ENCODE data around the gene CLEC18A.
"Not testable (repeated sequence)": the region's sequence is repeated elsewhere in the genome, so short reads cannot be mapped to it uniquely, and the experiment has no call there.

Gene CLEC18A

GRCh38 chr16:69930117-69930776 lies 20.9 kb upstream of the CLEC18A start:
- DNase-seq (ENCODE audit: low spot score) = peak; percentile 87

DNA sequence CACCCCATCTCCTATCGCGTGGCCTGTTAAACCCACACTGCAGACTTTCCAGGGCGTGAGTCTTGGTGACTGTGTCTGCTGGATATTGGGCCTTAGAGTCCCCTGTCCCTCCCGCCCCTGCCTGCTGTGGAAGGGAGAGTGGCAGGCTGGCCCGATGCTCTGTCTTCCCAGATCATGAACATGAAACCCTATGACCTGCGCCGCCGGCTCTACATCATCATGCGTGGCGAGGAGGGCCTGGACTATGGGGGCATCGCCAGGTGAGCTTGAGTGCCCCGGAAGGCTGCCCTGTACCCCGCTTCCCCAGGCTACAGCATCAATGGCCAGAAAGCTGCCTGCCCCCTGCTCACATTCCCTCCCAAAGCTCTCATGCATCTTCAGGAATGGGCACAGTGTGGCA lies 19.5 kb upstream of the CLEC18A start:
- no peak for DNase-seq (ENCODE audit: low spot score)

DNA sequence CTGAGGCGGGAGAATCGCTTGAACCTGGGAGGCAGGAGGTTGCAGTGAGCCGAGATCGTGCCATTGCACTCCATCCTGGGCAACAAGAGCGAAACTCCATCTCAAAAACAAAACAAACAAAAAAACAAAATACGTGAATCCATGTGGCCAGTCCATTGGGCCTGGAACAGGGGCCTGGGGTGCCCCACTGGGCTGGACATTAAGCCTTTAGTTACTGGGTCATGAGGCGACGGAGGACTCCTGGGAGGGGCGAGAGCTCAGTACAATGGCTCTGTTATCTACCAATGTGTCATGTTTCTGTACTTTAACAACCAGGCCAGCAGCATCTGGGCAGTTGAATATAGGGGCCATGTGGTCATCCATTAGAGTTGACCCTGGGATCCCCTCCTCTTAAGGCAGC lies 18.9 kb upstream of the CLEC18A start:
- no peak for DNase-seq (ENCODE audit: low spot score)

- DNase-seq (ENCODE audit: low spot score) = no peak
These were observed 18.3 kb upstream of the CLEC18A start for GRCh38 chr16:69932691-69933392.

DNA sequence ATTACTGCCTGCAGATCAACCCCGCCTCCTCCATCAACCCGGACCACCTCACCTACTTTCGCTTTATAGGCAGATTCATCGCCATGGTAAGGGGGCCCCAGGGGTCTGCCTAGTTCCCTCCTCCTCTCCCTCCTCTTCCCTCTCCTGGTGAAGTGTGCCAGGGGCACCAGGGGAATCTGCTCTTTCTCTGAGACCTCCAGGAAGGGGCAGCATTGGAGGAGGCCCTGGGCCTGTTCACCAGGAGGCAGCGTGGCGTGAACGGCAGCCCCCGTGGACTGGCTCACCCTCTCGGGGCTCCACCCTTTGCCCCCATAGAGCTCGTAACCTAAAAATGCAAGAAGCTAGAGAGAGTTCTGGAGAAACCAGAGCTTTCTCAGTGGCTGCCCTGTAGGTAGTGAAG lies 17.1 kb upstream of the CLEC18A start:
- no peak for DNase-seq (ENCODE audit: low spot score)

- DNase-seq (ENCODE audit: low spot score) = no peak
These were observed 16.4 kb upstream of the CLEC18A start for GRCh38 chr16:69934751-69935150.

DNA sequence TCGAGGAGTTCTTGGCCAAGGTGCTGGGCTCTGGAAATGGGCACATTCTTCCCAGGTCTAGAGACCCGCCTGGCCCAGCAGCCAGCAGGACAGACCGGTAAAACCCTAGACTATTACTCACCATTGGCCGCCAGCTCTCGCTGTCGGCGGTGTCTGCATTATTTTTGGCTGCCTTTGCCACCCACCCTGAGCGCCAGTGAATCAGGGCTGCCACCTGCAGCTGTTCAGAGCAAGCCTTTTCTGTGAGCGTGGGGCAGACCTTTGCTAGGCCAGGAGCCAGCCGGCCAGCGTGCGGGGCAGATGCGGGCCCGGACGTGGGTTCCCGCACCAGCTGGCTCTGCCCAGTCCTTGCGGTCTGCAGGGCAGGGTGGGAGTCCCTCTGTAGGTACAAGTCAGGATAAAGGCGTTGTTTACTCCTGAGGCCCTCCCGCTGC lies 15.8 kb upstream of the CLEC18A start:
- DNase-seq (ENCODE audit: low spot score) = no peak

DNA sequence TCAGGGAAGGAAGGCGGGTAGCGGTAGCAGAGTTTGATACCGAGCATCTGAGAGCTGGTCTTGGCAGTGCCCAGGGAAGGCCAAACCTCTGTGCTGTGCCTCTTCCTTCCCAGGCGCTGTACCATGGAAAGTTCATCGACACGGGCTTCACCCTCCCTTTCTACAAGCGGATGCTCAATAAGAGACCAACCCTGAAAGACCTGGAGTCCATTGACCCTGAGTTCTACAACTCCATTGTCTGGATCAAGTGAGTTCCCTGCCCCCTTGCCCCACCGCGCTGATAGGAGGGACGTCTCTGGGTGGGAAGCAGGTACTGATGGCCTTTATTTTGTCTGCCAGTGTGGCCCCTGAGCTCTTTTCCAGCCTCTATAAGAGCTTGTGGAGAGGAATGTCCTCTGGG lies 15.4 kb upstream of the CLEC18A start:
- no peak for DNase-seq (ENCODE audit: low spot score)

GRCh38 chr16:69936252-69936651 lies 14.9 kb upstream of the CLEC18A start:
- DNase-seq (ENCODE audit: low spot score) = no peak

GRCh38 chr16:69936751-69937211 lies 14.4 kb upstream of the CLEC18A start:
- no peak for DNase-seq (ENCODE audit: low spot score)

DNA sequence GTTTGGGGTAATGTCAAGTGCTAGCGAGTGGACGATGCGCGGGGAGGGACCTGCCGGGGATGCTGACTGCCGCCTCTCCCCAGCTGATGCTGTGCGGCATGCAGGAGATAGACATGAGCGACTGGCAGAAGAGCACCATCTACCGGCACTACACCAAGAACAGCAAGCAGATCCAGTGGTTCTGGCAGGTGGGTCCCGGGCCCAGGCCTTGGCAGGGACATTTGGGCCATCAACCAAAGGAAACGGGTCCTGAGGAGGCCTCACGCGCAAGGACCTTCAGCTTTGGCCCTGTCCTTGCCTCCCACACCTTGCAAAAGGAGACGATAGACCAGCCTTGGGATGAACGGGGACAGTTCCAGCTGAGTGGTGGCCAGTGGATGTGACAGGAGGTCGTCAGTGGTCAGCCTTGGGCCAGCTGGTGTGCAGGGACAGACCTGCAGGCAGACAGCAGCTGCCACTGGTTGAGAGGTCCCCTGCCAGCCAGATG lies 13.6 kb upstream of the CLEC18A start:
- DNase-seq (ENCODE audit: low spot score) = no peak

DNA sequence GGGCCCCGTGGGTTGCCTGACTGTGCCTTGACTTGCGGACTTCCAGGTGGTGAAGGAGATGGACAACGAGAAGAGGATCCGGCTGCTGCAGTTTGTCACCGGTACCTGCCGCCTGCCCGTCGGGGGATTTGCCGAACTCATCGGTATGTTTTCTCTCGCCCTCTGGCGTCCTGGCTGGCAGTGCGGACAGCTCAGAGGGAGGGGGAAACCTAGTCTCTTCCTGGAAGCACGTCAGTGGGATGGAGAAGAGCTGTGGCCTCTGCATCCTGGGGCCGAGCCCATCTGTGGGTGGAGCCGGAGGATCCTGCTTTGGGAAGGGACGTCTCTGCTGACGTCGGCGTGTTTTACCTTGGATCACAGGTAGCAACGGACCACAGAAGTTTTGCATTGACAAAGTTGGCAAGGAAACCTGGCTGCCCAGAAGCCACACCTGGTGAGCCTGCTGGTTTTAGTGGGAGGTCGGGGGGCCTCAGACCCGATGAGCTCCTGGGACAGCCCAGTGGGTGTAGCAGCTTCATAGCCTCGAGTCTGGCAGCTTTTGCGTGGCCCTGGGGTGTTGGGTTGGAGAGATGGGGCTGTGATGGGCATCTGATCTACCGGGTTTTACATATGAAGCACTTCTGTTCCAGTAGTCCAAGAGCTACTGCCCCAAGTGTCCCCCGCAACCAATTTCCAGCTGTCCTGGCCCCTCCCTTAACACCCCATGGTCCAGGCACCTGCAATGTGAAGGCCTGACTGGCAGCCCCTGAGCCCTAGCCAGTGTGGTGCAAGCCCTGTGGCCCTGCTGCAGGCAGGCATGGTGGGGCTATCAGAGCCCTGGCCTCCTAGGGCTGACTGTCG lies 11.9 kb upstream of the CLEC18A start:
- DNase-seq (ENCODE audit: low spot score) = no peak

DNA sequence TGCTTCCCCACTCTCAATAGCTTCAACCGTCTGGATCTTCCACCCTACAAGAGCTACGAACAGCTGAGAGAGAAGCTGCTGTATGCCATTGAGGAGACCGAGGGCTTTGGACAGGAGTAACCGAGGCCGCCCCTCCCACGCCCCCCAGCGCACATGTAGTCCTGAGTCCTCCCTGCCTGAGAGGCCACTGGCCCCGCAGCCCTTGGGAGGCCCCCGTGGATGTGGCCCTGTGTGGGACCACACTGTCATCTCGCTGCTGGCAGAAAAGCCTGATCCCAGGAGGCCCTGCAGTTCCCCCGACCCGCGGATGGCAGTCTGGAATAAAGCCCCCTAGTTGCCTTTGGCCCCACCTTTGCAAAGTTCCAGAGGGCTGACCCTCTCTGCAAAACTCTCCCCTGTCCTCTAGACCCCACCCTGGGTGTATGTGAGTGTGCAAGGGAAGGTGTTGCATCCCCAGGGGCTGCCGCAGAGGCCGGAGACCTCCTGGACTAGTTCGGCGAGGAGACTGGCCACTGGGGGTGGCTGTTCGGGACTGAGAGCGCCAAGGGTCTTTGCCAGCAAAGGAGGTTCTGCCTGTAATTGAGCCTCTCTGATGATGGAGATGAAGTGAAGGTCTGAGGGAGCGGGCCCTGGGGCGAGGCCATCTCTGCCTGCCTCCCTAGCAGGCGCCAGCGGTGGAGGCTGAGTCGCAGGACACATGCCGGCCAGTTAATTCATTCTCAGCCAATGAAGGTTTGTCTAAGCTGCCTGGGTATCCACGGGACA lies 11.1 kb upstream of the CLEC18A start:
- no peak for DNase-seq (ENCODE audit: low spot score)

- no peak for DNase-seq (ENCODE audit: low spot score)
These were observed 10.5 kb upstream of the CLEC18A start for GRCh38 chr16:69940676-69941075.

- peak; percentile 63 for DNase-seq (ENCODE audit: low spot score)
These were observed 9.7 kb upstream of the CLEC18A start for GRCh38 chr16:69941251-69942098.

DNA sequence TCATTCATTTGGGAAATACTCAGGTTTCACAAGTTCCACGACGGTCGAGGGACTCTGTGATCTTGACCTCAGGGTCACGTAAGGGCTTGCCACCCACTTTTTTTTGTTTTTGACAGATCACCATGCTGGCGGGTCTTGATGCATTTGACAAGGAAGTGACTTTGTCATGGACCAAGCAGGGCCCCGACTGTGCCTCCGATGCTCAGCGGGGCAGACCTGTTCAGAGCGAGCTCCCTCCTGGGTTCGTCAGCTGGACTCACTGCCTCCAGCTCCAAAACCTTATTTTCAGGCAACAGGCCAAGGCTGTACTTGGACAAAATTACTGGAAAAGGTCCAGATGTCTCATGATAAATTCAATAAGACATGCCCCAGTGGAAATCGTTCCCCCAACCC lies 9.0 kb upstream of the CLEC18A start:
- DNase-seq (ENCODE audit: low spot score) = no peak

DNA sequence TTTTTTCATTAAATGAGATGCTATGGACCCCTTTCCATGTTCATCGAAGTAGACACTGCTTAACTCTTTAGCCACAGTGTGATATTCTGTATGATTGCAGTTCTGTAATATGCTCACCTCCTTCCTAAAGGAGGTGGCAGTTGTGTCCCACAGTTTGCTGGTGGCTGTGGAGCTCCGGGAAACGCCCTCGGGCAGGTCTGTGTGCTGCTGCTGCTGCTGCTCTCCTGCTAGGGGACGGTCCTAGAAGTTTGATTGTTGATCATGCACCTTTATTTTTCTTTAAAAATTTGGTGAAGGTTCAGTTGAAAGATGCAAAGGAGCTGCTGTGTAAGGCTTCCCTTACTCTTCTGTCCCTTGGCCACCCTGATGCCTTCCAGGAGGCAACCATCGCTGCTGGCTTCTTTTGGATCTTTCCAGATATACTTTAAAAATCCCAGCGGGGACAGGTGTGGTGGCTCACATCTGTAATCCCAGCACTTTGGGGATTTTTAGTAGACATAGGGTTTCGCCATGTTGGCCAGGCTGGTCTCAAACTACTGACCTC lies 8.4 kb upstream of the CLEC18A start:
- DNase-seq (ENCODE audit: low spot score) = no peak

- not testable (repeated sequence) for DNase-seq (ENCODE audit: low spot score)
These were observed 7.7 kb upstream of the CLEC18A start for GRCh38 chr16:69943241-69944036.

DNA sequence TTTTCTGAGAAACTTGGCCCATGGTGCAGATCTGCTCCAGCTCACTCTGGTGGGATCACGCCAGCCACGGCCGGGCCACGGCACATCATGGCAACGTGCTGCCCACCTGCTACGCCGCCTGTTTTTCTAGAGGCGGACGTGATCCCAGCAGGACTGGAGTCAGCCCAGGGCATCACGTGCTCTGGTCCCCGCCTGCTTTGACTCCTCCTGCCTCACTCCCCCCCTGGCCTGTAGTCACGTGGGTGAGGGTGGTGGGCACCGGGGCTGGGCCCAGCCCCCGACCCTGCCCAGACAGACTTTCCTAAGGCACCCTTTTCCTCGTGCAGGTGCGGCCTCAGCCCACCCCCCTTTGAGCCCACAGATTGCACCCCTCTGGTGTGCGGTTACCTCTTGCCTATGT lies 723 bp upstream of the CLEC18A start:
- DNase-seq (ENCODE audit: low spot score) = not testable (repeated sequence)

- not testable (repeated sequence) for DNase-seq (ENCODE audit: low spot score)
These were observed 518 bp downstream of the CLEC18A start for GRCh38 chr16:69951672-69952031.
